A549 treated with Mapracorat at 1 μM for 4 hours (cell line): Measurements from ENCODE around the gene NCF2. TPM values are rescaled to one million over a fixed set of nuclear protein-coding genes. Genes with fewer than 3 reads are reported as not detected.

ENCODE experiments used
- total RNA-seq: library from RNA; stranded (reverse); fragments of 200-300 nt; extraction: Qiagen RNA extraction; gene quantifications from 5 replicates; pipeline ENCODE4 v1.2.3, GENCODE V29; 2022

Gene NCF2, protein sequence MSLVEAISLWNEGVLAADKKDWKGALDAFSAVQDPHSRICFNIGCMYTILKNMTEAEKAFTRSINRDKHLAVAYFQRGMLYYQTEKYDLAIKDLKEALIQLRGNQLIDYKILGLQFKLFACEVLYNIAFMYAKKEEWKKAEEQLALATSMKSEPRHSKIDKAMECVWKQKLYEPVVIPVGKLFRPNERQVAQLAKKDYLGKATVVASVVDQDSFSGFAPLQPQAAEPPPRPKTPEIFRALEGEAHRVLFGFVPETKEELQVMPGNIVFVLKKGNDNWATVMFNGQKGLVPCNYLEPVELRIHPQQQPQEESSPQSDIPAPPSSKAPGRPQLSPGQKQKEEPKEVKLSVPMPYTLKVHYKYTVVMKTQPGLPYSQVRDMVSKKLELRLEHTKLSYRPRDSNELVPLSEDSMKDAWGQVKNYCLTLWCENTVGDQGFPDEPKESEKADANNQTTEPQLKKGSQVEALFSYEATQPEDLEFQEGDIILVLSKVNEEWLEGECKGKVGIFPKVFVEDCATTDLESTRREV
- 1.1 to 2.3 TPM (median 1.9 TPM) in 5 replicates for total RNA-seq

DNA sequence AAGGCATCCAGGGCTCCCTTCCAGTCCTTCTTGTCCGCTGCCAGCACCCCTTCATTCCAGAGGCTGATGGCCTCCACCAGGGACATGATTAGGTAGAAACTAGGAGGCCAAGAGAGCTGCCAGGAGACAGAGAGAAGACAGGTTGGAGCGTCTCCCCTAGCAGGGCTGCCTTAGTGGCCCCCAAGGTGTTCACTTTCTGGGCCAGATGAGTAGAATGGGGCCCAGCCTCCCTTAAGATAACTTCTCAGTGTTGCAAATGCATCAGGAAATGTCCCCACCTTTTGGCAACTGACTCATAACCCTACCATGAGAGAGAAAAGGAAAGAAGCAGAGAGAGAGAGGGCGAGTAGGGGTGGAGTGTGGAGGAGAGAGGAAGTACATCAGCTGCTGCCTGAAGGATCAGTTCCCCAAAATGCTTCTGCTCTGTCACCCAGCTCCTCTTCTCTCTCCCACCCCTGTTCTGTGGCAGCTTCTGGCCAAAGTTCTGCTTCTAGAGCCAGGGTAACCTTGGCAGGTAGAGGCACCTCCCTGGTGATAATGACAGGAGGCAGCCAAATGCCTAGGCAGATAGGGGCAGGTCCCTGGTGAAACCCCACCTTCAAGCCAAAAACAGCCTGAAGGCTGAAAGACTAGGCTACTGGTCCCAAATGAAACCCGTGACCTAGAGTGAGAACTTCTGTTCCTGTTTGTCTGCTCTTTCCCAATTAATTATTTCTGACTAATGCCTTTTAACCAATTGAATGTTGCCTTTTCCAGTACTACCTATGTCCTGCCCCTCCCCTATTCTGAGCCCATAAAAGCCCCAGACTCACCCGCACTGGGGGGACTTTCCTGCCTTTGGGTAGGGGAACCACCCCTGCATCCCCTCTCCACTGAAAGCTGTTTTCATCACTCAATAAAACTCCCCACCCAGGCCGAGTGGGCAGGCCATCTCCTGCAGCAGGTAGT lies at the start of gene NCF2:
Gene NCF2, minus strand, starts transcription at position 216 of the 948 bp plus-strand sequence. Its CDS starts 130 bp downstream, at position 86.

DNA sequence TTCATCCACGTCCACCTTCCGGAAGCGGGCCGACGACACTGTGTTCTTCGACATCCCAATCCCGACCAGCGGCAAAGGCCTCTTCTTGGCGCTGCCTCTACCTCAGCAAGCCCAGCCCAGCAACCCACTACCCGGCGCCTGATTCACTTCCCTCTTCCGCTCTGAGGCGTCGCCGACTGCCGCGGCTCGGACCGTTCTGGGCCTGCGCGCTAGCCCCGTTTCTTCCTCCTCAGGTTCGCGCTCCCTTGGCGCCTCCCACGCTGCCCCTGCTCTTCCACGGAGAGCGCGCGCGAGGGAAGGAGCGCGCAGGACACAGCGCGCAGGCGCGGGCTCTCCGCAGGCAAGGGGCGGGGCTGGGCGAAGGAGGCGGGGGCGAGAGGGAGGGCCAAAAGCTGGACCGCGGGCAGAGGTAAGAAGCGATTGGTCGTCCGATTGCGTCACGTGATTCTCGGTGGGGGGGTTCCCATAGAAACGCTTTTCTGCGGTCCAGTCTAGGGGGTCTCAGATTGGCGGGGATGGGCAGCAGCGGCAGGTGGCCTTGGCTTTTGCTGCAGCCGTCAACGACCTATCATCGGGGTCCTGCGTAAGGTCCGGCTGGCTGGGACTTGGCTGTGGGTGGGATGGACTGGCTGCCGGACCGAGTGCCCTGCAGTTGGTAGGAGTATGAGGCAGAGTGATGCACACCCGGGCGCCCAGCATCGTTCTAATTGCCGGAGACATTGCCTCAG lies 45.5 kb upstream of the NCF2 start, which contains the start of gene ARPC5:
Gene ARPC5, minus strand, starts transcription at position 178 of the 728 bp plus-strand sequence. Its CDS starts 124 bp downstream, at position 54.

Other genes with a start within 250 kb of the NCF2 start
- 0.39 to 0.91 TPM (median 0.56 TPM) in 5 replicates for gene NMNAT2, start 172.1 kb downstream of the NCF2 start, total RNA-seq
- gene SMG7, start 118.0 kb downstream of the NCF2 start, total RNA-seq: 31.2 to 38.5 TPM (median 33.3 TPM) in 5 replicates
- 145 to 189 TPM (median 176 TPM) in 5 replicates for gene ARPC5, start 45.3 kb upstream of the NCF2 start, total RNA-seq
- not detected in 5 replicates for gene APOBEC4, start 62.9 kb upstream of the NCF2 start, total RNA-seq
- 0.64 to 0.95 TPM (median 0.82 TPM) in 5 replicates for gene RGL1, start 214.7 kb upstream of the NCF2 start, total RNA-seq